ENCODE data around the gene GAL. TPM values are rescaled to one million over a fixed set of nuclear protein-coding genes. Genes with fewer than 3 reads are reported as not detected.

The GAL gene
- total RNA-seq, 4 donors from 2014 or later: 1.9 to 14.1 TPM; not detected in 2

GRCh38 chr11:68724293-68724692, 39.9 kb downstream of the GAL start:
- Histone ChIP-seq H3K4me3 (no peak overlapping the region), H3K4me1 (no peaks in the 10 kb centered on the region), H3K36me3 (no peaks in the 10 kb centered on the region), H3K27ac (no peak overlapping the region), H3K9me3 (peaks cover 0 to 3% of the 10 kb centered on the region in 2 donors), H3K27me3 (no peaks in the 10 kb centered on the region)
- DNase-seq: no peak
- WGBS, 2 donors (ENCODE audit: low coverage in 1 of 2): 83 to 88% methylated on average over 3 to 4 of the region's 4 CpGs
- in situ Hi-C loops (cut with MboI; ENCODE audit: low pct_ligation_motif_present in 1 of 4, low pct_unique_long_range_greater_than_20kb in 1 of 4, low sequenced_read_pairs in 3 of 4): no loop called here
- TF ChIP-seq EP300 (IDR thresholded peaks at IDR 0.05; ENCODE audit: low read depth) (no peak), POLR2AphosphoS5 (IDR thresholded peaks at IDR 0.05) (no peak), CTCF (IDR thresholded peaks at IDR 0.05) (no peak), POLR2A (IDR thresholded peaks at IDR 0.05) (no peak)
- intact Hi-C loops (cut with DNase I; ENCODE audit: low total_unique reads): no loop called here

GRCh38 chr11:68727783-68728182, 43.4 kb downstream of the GAL start:
- TF ChIP-seq POLR2AphosphoS5 (IDR thresholded peaks at IDR 0.05): no peak
- no peak for TF ChIP-seq POLR2A (IDR thresholded peaks at IDR 0.05)
- no peak for TF ChIP-seq EP300 (IDR thresholded peaks at IDR 0.05; ENCODE audit: low read depth)
- TF ChIP-seq CTCF (IDR thresholded peaks at IDR 0.05): no peak
- no peak for DNase-seq
- in situ Hi-C loops (cut with MboI; ENCODE audit: low pct_ligation_motif_present in 1 of 4, low pct_unique_long_range_greater_than_20kb in 1 of 4, low sequenced_read_pairs in 3 of 4): no loop called here
- H3K9me3 ChIP-seq: no peaks in the 10 kb centered on the region
- no peaks in the 10 kb centered on the region for H3K4me1 ChIP-seq
- WGBS, 2 donors (ENCODE audit: low coverage in 1 of 2): 83 to 97% methylated on average over 4 to 6 of the region's 6 CpGs
- no peaks in the 10 kb centered on the region for H3K27me3 ChIP-seq
- no peaks in the 10 kb centered on the region for H3K36me3 ChIP-seq
- H3K27ac ChIP-seq: no peak overlapping the region
- no peak overlapping the region for H3K4me3 ChIP-seq
- intact Hi-C loops (cut with DNase I; ENCODE audit: low total_unique reads): no loop called here

GRCh38 chr11:68734111-68734510, 49.8 kb downstream of the GAL start:
- 38 to 84% methylated on average over 2 to 7 of the region's 7 CpGs for WGBS, 2 donors (ENCODE audit: low coverage in 1 of 2)
- Histone ChIP-seq H3K27ac (no peak overlapping the region), H3K4me1 (no peaks in the 10 kb centered on the region), H3K27me3 (no peaks in the 10 kb centered on the region), H3K9me3 (no peaks in the 10 kb centered on the region), H3K4me3 (no peak overlapping the region), H3K36me3 (no peaks in the 10 kb centered on the region)
- intact Hi-C loops (cut with DNase I; ENCODE audit: low total_unique reads): no loop called here
- TF ChIP-seq POLR2A (IDR thresholded peaks at IDR 0.05) (no peak), CTCF (IDR thresholded peaks at IDR 0.05) (no peak), EP300 (IDR thresholded peaks at IDR 0.05; ENCODE audit: low read depth) (no peak), POLR2AphosphoS5 (IDR thresholded peaks at IDR 0.05) (no peak)
- no peak for DNase-seq
- in situ Hi-C loops (cut with MboI; ENCODE audit: low pct_ligation_motif_present in 1 of 4, low pct_unique_long_range_greater_than_20kb in 1 of 4, low sequenced_read_pairs in 3 of 4): no loop called here

GRCh38 chr11:68735125-68735524, 50.8 kb downstream of the GAL start:
- WGBS, 2 donors (ENCODE audit: low coverage in 1 of 2): 59% methylated on average over 6 of the region's 6 CpGs; no CpG with 5 or more reads in 1 of the 2 donors
- H3K4me1 ChIP-seq: no peaks in the 10 kb centered on the region
- no peak overlapping the region for H3K27ac ChIP-seq
- no peak for DNase-seq
- TF ChIP-seq EP300 (IDR thresholded peaks at IDR 0.05; ENCODE audit: low read depth) (no peak), POLR2A (IDR thresholded peaks at IDR 0.05) (no peak), CTCF (IDR thresholded peaks at IDR 0.05) (no peak), POLR2AphosphoS5 (IDR thresholded peaks at IDR 0.05) (no peak)
- no peaks in the 10 kb centered on the region for H3K9me3 ChIP-seq
- no peaks in the 10 kb centered on the region for H3K36me3 ChIP-seq
- intact Hi-C loops (cut with DNase I; ENCODE audit: low total_unique reads) (no loop called here), in situ Hi-C loops (cut with MboI; ENCODE audit: low pct_ligation_motif_present in 1 of 4, low pct_unique_long_range_greater_than_20kb in 1 of 4, low sequenced_read_pairs in 3 of 4) (no loop called here)
- H3K4me3 ChIP-seq: no peak overlapping the region
- no peaks in the 10 kb centered on the region for H3K27me3 ChIP-seq

Measured in transverse colon (tissue), 4 donors.